ENCODE data around the gene DYNC2I2.

Gene DYNC2I2

DNA sequence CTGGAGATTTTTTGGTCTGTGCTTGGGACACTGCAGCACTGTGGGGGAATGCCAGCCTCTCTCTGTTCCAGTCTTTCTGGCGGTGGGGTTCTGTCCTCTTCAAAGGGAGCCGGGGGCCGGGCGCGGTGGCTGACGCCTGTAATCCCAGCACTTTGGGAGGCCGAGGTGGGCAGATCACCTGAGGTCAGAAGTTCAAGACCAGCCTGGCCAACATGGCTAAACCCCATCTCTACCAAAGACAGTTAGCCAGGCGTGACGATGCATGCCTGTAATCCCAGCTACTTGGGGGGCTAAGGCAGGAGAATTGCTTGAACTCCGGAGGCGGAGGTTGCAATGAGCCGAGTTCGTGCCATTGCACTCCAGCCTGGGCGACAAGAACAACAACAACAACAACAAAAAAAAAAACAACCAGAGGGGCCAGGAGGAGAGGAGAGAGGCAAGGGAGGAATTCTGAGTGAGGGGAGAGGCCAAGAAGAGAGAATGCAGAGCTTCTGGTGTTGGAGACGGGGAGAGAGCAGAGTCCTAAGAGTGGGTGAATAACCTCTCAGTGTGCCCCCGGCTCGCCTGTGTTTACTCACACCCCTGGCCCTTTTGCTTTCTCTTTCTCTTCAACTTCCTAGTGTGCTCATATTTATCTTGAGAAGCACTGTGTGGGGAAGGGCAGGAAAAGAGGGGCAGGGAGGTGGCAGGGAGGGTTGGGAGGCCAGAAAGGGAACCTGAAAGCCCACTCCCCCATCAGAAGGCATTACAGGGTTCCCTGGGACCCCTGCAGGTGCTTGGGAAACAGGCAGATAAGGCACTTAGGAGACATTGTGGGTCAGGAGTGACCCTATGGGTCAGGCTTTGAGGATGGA, 29.2 kb upstream of the DYNC2I2 start:
- DNase-seq, result no peak

DNA sequence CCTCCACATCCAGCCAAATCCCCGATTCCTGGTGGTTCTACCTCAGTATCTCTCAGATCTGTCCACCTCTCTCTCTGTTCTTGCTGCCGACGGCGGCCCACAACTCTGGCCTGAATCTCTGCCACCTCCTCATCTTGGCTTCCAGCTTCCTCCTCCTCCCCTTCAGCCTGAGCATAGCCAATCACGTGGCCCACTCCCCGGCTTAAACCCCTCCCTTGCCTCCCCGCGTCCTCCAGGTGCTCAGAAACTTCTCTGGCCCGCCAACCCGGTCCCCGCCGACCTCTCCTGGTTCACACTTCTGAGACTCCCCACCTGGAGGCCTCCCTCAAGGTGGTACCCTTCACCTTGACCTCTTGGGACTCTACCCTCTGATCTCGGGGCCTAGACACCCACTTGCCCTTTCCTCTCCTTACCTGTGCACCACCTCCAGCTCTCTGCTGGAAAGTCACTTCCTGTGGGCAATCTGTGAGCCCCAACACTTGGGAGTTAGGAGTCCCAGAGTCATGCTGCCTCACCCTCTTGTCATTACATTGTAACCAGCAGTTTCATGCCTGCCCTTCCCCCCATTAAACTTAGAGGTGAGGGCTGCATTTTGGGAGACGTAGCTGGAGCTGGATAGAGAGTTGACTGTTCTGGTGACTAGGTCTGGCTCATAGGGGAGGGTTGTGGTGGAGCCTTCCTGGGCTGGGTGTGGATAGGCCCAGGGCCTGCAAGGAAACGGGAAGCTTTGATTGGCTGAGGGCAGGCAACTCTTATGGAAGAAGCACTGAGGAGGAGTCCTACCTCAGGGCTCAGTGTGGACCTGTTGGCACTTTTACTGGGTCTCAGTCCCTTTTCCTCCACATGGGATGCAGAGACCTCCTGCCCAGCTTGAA, 27.9 kb upstream of the DYNC2I2 start:
- peak; percentile 80 for DNase-seq

DNA sequence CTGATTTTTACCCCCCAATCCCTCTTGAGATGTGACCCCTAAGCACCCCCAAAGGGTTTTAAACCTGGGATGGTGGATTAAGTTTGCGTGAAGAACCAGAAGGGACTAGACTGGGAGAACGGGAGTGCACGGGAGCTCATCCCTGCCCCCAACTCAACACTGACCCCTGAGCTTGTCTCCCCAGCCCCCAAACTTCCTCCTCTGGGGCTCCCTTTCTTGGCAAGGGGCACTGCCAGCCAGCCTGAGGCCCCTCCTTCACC, 27.3 kb upstream of the DYNC2I2 start:
- no peak for DNase-seq

DNA sequence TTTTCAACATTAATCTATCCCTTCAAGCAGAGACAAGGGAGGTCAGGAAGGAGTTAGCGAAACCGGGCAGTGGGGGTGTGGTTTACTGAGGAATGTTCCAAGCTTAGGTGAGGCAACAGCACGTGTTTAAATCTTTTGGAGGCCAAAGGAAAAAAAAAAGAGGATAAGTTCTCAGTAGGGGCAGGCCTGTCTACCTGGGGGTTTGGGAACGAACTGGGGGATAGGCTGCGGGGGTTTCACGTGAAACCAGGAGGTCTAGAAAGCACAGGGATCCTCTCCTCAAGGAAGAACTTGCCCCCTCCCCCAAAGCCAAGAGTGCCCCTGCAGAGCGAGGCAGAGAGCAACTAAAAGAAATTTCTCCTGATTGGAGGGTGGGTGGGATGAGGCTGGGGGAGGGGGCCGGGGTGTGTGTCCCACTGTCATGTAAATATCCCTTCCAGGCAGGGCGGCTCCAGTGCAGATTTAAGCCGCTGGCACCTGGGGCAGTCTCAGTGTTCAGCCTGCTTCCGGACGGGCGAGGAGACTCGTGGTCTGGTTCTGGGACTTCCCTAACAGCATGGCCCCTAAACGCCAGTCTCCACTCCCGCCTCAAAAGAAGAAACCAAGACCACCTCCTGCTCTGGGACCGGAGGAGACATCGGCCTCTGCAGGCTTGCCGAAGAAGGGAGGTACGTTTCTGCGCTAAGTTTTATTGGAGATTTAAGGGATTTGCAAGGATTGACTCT, 26.9 kb upstream of the DYNC2I2 start:
- peak; percentile 49 for DNase-seq

DNA sequence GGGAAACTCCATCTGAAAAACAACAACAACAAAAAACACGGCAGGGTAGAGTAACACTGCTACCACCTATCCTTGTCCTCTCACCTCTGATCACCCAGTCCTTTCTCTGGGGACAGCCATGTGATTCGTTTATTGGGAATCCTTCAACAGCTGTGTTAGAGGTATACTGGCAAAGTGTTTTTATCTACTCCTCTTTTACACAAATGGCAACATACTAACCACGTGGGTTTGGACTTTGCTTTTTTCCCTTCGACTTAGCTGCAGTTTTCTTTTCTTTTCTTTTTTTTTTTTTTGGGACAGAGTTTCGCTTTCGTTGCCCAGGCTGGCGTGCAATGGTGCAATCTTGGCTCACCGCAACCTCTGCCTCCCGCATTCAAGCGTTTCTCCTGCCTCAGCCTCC, 21.1 kb upstream of the DYNC2I2 start:
- no peak for DNase-seq

DNA sequence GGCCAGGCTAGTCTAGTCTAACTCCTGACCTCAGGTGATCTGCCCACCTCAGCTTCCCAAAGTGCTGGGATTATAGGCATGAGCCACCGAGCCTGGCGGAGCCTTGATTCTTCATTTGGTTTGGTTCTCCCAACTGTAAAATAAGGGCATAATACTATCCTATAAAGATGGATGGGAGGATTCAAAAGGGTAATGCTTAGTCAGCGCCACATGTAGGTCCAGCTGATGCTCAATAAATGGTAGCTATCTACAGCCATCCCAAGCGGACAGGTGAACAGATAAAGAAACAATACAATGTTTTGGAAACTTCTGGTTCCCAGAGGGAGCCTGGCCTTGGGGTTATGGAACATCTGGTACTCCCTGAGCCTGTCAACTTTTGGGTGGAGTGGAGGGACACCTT, 18.7 kb upstream of the DYNC2I2 start:
- DNase-seq, result no peak

DNA sequence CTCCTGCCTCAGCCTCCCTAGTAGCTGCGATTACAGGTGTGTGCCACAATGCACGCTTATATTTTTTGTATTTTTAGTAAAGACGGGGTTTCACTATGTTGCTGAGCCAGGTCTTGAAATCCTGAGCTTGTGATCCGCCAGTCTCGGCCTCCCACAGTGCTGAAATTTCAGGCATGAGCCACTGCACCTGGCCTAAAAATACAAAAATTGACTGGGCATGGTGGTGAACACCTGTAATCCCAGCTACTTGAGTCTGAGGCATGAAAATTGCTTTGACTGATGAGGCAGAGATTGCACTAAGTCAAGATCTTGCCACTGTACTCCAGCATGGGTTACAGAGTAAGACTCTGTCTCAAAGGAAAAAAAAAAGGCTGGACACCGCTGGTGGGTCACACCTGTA, 13.1 kb upstream of the DYNC2I2 start:
- DNase-seq, result no peak

DNA sequence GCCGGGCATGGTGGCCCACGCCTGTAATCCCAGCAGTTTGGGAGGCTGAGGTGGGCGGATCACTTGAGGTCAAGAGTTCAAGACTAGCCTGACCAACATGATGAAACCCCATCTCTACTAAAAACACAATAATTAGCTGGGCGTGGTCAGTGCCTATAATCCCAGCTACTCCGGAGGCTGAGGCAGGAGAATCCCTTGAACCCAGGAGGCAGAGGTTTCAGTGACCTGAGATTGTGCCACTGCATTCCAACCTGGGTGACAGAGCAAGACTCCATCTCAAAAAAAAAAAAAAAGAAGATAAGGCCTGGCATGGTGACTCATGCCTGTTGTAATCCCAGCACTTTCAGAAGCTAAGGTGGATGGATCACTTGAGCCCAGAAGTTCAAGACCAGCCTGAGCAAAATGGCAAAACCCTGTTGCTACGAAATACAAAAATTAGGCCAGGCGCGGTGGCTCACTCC, 9.9 kb upstream of the DYNC2I2 start:
- peak; percentile 47 for DNase-seq

DNA sequence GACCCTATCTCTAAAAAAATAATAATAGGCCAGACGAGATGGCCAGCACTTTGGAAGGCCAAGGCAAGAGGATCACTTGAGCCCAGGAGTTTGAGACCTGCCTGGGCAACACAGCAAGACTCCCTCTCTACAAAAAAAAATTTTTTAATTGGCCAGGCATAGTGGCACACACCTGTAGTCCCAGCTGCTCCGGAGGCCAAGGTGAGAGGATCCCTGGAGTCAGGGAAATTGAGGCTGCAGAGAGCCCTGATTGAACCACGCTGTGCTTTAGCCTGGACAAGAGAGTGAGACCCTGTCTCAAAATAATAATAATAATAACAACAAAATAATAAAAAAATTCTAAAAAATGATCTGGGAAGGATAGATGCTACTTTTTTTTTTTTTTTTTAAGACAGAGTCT, 1.1 kb upstream of the DYNC2I2 start:
- no peak for DNase-seq

DNA sequence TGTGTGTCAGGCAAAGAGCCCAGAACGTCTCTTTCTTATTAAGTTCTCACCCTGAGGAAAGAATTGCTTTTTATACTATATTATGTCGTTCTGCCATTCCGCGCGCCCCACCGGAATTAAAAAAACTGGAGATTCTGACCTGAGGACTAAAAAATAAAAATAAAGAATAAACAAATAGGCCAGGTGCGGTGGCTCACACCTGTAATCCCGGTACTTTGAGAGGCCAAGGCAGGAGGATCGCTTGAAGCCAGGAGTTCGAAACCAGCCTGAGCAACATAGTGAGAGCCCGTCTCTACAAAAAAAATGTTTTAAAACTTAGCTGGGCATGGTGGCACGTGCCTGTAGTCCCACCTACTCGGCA, 677 bp upstream of the DYNC2I2 start:
- no peak for DNase-seq

DNA sequence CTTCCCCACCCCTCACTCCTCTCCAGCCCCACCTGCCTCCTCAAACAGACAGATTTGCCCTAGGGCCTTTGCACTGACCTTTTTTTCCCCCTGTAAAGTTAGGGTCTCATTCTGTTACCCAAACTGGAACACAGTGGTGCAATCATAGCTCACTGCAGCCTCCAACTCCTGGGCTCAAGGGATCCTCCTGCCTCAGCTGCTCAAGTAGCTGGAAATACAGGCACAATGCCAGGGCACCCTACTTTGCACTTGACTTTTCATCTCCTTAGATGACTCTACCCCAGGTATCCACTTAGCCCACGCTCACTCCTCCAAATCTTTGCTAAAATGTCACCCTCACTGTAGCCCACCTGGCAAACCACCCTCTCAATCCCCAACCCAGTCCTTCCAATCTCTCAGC, 2.2 kb downstream of the DYNC2I2 start:
- no peak for DNase-seq

DNA sequence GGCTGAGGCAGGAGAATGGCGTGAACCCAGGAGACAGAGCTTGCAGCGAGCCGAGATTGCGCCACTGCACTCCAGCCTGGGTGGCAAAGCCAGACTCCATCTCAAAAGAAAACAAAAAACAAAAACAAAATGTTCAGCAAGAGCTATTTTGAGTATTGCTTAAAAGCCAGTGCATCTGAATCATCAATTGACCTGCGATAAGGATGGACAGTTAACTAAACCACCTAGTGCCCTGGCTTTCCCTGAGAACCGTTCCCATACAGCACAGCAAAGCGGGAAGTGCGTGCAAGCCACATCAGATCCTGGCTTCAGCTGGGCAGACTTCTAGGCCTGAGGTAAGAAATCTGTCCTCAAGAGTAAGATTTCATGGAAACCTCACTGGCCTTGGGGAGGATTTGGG, 2.7 kb downstream of the DYNC2I2 start:
- DNase-seq, result no peak

DNA sequence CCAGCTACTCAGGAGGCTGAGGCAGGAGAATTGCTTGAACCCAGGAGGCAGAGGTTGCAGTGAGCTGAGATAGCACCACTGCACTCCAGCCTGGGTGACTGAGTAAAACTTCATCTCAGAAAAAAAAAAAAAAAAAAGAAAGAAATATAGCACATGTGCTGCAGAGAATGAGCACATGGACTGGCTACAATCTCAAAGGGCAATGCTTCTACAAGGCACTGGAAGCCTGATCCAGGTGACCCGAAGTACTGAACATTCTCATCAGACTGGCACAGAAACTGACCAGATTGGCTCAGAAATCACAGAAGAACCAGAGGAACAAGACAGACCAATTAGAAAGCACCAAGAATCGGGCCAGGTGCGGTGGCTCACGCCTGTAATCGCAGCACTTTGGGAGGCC, 4.8 kb downstream of the DYNC2I2 start:
- no peak for DNase-seq

DNA sequence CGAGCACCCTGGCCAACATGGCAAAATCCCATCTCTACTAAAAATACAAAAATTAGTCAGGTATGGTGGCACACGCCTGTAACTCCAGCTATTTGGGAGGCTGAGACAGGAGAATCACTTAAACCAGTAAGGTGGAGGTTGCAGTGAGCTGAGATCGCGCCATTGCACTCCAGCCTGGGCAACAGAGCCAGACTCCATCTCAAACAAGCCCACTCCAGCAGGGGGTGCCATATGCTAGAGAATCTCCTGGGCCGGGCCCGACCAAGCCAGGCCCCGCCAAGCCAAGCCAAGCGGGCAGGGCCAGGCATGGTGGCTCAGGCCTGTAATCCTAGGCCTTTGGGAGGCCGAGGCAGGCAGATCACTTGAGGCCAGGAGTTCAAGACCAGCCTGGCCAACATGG, 8.4 kb downstream of the DYNC2I2 start:
- DNase-seq, result peak; percentile 50

DNA sequence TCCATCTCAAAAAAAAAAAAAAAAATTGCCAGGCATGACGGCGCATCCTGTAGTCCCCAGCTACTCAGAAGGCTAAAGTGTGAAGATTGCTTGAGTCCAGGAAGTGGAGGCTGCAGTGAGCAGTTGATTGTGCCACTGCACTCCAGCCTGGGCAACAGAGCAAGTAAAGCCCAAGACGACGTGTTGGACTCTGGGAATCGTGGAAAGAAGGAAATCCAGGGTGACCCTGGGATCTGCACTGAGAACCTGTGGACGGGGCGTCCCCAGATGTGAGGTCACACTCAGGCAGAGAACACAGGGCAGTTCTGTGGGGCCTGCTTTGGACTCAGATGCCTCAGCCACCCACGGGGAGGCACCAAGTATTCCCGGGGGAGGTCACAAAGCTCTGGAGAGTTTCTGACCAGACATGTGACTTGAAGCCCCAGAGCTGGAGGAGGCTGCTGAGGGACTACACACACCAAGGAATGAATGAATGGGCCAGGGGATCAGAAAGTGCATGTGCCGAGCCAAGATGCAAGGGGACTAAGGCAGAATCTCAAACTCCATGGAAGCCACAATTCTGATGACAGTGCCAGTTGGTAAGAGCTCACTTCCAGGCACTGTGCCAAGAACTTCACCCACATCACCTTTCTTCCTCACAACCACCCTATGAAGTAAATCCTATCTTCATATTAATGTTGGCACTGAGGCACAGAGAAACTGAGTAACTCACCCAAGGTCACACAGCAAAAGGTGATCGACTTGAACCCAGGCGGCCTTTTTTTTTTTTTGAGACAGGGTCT, 12.9 kb downstream of the DYNC2I2 start:
- no peak for DNase-seq

DNA sequence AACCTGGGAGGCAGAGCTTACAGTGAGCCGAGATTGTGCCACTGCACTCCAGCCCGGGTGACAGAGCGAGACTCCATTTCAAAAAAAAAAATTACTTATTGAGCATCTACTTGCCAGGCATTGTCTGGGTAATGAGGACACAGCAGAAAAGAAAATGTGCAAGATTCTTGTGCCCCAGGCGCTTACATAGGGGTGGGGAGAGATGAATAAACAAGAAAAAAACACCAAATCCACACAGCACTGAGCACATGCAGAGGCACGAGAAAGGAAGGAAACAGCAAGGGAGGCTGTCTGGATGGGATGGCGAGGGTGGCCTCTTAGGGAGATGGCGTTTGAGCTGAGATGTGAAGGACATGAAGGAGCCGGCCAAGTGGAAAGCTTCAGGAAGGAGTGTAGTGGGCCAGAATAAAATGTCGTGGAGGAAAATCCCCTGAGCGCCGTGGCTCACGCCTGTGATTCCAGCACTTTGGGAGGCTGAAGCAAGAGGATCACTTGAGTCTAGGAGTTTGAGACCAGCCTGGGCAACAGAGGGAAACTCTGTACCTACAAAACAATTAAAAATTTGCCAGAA, 13.9 kb downstream of the DYNC2I2 start:
- DNase-seq, result no peak

DNA sequence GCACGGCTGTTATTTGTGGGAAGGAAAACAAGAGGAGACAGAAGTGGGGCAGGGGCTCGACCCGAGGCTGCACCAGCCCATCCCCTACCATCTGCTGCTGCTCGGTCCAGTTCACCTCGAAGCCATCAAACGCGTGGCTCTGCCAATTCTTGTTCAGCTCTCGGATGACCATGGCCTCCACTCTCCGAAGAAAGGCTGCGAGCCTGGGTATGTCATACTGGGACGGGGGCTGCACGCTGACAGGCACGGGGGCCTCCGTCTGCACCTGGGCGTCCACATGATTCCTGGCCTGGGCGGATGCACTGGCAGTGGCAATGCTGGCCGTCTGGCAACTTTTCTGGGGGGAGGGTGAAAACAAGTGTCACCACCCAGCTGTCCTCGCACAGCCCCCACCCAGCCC, 16.0 kb downstream of the DYNC2I2 start:
- no peak for DNase-seq

DNA sequence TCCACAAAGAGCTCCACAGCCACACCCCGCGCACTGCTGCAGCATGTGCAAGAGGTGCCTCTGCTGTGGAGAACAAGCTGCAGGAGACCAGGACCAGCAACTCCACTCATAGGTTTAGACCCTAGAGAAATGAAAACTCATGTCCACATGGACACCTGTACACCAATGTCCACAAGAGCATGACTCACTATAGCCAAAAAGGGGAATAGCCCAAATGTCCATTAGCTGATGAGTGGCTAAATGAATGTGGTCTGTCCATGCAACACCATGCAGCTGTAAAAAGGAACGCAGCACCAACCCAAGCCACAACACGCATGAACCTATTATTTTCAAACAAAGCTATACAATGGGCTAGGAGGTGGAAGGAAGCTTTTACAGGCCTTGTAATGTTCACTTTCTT, 18.1 kb downstream of the DYNC2I2 start:
- no peak for DNase-seq

DNA sequence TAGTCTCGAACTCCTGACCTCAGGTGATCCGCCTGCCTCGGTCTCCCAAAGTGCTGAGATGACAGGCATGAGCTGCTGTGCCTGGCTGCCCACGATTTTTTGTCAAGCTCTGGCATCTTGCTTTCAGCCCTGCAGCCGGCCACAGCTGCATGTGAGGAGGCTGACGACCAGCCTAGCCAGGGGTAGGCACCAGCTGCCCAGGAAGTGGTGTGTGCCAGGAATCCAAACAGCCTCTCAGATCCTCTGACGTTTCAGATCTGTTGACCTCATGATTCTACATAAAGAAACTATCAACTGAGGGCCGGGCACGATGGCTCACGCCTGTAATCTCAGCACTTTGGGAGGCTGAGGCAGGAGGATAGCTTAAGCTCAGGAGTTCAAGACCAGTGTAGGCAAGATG, 19.0 kb downstream of the DYNC2I2 start:
- no peak for DNase-seq

DNA sequence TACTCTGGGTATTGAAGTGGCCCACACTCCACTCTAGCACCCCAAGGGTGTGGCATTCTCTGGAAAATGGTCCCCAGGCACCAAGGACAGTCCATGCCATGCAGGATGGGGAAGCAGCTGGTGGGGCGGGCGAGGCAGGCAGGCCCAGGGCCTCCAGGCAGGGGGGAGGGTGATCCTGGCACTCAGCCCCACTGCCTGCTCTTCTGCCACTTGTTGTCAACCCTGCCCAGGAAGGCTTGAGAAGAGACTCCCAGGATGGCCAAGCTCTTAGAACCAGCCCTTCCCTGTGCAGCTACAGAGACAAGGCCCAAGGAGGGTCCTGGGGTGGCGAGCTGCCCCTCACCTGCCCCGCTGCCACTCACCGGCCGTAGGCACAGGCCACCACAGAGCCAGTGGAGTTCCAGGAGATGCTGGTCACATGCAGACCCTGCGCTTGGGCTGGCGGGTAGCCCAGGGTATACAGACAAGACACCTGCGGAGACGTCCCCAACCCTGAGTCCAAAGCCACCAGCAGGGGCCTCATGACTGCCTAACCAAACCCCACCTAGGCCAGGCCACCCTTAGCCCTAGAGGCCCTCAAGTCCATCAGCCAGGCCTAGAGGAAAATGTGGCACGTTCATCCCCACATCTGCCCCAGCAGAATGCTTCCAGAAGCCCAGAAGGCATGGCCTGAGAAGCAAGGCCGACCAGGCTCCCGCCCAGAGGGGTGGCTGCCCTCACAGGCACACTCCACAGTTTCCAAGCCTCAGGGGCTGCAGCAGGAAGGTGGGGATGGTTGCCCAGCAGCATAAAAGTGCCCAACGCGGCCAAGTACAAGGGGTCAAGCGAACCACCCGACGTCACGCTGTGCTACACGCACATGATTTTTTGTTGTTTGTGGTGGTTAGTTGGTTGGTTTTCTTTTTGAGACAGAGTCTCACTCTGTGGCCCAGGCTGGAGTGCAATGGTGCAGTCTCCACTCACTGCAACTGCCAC, 19.8 kb downstream of the DYNC2I2 start:
- no peak for DNase-seq

DNA sequence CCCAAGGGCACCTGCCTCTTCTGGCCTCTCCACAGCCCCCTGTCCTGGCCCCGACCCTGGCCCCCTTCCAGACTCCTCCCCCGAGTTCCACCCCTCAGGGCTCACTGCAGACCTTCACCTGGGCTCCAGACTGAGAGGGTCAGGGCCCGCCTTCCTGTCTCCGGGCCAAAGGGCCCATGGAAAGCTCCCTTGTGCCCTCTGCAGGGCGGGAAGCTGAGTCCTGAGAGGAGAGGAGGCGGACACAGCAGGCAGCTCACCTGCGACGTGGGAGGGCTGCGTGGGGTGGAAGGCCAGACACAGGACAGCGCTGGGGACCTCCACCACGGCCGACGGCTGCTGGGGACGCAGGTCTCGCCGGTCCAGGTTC, 20.6 kb downstream of the DYNC2I2 start:
- no peak for DNase-seq
